HAP-1 (cell line): ENCODE results near the gene POLR2B.
"Not testable (repeated sequence)": the region's sequence is repeated elsewhere in the genome, so short reads cannot be mapped to it uniquely, and the experiment has no call there.

Experiments
- DNase-seq, 2 experiments: peaks; one replicate each; pipeline ENCODE4 v3.0.0-alpha.2; 2016 to 2020; ENCODE audit warnings: low spot score in 2 of 2
- H3K27me3 ChIP-seq: fragments of 250-450 bp; sonication (Bioruptor Pico); 2 replicates; pipeline ENCODE4 v1.5.1; 2020; ENCODE audit warnings: low read depth, mild to moderate bottlenecking, moderate library complexity
- H3K36me3 ChIP-seq: fragments of 250-450 bp; sonication (Bioruptor Pico); replicated peaks from 2 replicates; pipeline ENCODE4 v1.5.1; 2020; ENCODE audit warnings: mild to moderate bottlenecking
- H3K4me1 ChIP-seq: fragments of 250-450 bp; sonication (Bioruptor Pico); 2 replicates; pipeline ENCODE4 v1.5.1; 2020; ENCODE audit warnings: mild to moderate bottlenecking
- H3K4me3 ChIP-seq: fragments of 250-450 bp; sonication (Bioruptor Pico); 2 replicates; pipeline ENCODE4 v1.5.1; 2020; ENCODE audit warnings: mild to moderate bottlenecking, moderate library complexity
- H3K9me3 ChIP-seq: fragments of 250-450 bp; sonication (Bioruptor Pico); 2 replicates; pipeline ENCODE4 v1.5.1; 2020; ENCODE audit warnings: mild to moderate bottlenecking, moderate library complexity
- in situ Hi-C: fragments of 300-500 bp; cut with MboI; formaldehyde crosslinking; loops from 3 replicates; pipeline ENCODE4 v1.14.3; 2020; ENCODE audit warnings: low sequenced_read_pairs, inconsistent platforms, mixed read lengths

POLR2B gene

DNA sequence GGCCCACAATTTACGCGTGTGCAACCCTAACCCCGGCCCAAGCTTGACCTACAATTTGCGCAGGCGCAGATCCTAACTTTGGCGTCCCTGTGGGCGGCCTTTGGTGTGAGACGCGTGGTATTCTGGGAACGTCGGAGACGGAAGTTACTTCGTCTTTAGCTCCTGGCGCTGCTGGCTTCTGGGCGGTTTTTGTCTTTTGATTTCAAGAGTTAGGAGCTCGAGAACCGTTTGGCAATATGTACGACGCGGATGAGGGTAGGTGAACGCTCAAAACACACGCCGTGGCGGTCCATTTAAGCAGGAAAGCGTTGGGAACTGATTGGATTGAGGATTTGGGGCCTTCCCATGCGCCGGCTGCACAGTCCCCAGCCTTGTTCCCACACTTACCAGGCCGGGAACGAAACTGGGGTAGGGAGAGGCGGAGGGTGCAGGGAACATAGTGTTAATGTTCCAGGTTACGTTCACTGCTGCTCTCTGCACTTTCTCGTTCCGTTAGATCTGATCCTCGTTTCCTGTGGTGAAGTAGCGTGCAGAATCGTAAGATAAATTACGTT lies at the start of gene POLR2B:
Gene POLR2B, plus strand, starts transcription at position 147 of the 554 bp plus-strand sequence. Its CDS starts 90 bp downstream, at position 237.
- Histone ChIP-seq H3K27me3 (no peaks in the 10 kb centered on the region), H3K9me3 (no peaks in the 10 kb centered on the region), H3K36me3 (peaks cover 10% of the 10 kb centered on the region), H3K4me1 (peaks cover 8% of the 10 kb centered on the region), H3K4me3 (peak within 1 kb of the TSS; percentile 96)
- in situ Hi-C loops, result no loop called here
- peak; percentile 93 to 97 for DNase-seq

DNA sequence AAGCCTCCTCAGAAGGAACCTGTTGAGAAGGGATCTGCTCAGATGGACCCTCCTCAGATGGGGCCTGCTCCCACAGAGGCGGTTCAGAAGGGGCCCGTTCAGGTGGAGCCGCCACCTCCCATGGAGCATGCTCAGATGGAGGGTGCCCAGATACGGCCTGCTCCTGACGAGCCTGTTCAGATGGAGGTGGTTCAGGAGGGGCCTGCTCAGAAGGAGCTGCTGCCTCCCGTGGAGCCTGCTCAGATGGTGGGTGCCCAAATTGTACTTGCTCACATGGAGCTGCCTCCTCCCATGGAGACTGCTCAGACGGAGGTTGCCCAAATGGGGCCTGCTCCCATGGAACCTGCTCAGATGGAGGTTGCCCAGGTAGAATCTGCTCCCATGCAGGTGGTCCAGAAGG lies 48.1 kb upstream of the POLR2B start:
- H3K4me1 ChIP-seq, result no peaks in the 10 kb centered on the region
- H3K9me3 ChIP-seq, result no peaks in the 10 kb centered on the region
- peaks cover 19% of the 10 kb centered on the region for H3K36me3 ChIP-seq
- no peak for DNase-seq
- in situ Hi-C loops, result no loop called here
- H3K27me3 ChIP-seq, result no peaks in the 10 kb centered on the region
- no peak overlapping the region for H3K4me3 ChIP-seq

DNA sequence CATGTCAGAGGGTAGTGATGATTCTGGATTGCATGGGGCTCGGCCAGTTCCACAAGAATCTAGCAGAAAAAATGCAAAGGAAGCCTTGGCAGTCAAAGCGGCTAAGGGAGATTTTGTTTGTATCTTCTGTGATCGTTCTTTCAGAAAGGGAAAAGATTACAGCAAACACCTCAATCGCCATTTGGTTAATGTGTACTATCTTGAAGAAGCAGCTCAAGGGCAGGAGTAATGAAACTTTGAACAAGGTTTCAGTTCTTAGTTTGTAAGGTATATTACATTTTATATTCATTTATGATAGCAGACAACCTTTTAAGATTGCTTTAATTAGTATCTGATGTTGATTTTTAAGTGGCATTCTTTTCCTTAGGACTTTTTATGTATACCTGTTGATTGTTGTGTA lies 46.8 kb upstream of the POLR2B start:
- Histone ChIP-seq H3K27me3 (no peaks in the 10 kb centered on the region), H3K4me3 (no peak overlapping the region), H3K9me3 (no peaks in the 10 kb centered on the region), H3K36me3 (peaks cover 19% of the 10 kb centered on the region), H3K4me1 (no peaks in the 10 kb centered on the region)
- in situ Hi-C loops, result no loop called here
- DNase-seq, result no peak

DNA sequence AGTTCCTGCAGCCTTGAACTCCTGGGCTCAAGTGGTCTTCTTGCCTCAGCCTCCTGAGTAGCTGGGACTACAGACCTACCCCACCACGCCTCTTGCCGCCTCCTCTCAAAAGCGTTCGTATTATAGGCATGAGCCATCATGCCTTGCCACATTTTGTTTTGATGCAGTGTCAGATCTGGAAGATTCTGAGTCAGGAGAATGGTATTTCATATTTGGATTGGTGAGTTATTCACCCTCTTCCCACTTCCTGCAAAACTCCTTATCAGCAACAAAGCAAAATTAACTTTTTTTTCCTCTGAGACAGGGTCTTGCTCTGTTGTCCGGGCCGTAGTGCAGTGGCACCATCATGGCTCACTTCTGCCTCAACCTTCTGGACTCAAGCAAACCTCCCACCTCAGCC lies 41.4 kb upstream of the POLR2B start:
- Histone ChIP-seq H3K9me3 (no peaks in the 10 kb centered on the region), H3K27me3 (no peaks in the 10 kb centered on the region), H3K4me3 (no peak overlapping the region), H3K36me3 (peaks cover 3% of the 10 kb centered on the region), H3K4me1 (no peaks in the 10 kb centered on the region)
- DNase-seq, result no peak
- in situ Hi-C loops, result no loop called here

DNA sequence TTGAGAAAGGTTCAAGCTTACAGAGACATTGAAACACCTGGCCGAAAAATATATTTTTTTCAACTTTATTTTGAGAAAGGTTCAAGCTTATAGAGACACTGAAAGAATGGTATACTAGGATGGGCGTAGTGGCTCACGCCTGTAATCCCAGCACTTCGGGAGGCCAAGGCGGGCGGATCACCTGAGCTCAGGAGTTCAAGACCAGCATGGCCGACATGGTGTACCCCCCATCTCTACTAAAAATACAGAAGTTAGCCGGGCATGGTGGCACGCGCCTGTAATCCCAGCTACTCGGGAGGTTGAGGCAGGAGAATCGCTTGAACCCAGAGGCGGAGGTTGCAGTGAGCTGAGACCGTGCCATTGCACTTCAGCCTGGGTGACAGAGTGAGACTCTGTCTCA lies 38.9 kb upstream of the POLR2B start:
- in situ Hi-C loops, H3K27me3 ChIP-seq, H3K4me3 ChIP-seq, DNase-seq, H3K4me1 ChIP-seq, H3K36me3 ChIP-seq, H3K9me3 ChIP-seq: not testable (repeated sequence)

DNA sequence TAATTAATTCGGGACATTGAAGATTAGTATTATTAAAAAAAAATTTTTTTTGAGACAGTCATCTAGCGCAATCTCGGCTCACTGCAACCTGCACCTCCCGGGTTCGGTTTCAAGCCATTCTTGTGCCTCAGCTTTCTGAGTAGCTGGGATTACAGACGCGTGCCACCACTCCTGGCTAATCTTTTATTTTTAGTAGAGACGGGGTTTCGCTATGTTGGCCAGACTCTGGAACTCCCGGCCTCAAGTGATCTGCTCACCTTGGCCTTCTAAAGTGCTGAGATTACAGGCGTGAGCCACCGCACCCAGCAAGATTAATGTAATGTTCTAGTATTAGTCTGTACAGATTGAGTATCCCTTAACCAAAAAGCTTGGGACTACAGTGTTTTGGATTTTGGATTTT lies 38.3 kb upstream of the POLR2B start:
- no peak for DNase-seq
- Histone ChIP-seq H3K4me3 (no peak overlapping the region), H3K36me3 (peaks cover 3% of the 10 kb centered on the region), H3K9me3 (no peaks in the 10 kb centered on the region), H3K4me1 (no peaks in the 10 kb centered on the region), H3K27me3 (no peaks in the 10 kb centered on the region)
- in situ Hi-C loops, result no loop called here

DNA sequence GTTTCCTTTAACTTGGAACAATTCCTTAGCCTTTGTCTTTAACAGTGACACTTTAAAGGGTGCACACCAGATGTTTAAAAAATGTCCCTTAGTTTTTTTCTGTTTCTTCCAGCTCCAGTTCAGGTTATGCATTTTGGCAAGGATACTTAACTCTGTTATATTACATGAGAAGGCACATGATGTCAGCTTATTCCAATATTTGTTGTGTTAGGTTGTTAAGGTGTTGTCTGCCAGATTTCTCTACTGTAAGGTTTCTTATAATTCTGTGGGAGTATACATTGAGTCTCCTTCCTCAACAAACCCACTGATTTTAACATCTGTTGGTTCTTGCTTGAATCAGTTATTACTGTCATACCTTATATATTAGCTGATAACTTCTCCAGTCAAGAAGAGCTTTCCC lies 37.7 kb upstream of the POLR2B start:
- no peaks in the 10 kb centered on the region for H3K9me3 ChIP-seq
- H3K4me1 ChIP-seq, result no peaks in the 10 kb centered on the region
- DNase-seq, result no peak
- peaks cover 3% of the 10 kb centered on the region; the same call in 1 of the 2 replicates for H3K36me3 ChIP-seq
- H3K27me3 ChIP-seq, result no peaks in the 10 kb centered on the region
- in situ Hi-C loops, result no loop called here
- H3K4me3 ChIP-seq, result no peak overlapping the region

DNA sequence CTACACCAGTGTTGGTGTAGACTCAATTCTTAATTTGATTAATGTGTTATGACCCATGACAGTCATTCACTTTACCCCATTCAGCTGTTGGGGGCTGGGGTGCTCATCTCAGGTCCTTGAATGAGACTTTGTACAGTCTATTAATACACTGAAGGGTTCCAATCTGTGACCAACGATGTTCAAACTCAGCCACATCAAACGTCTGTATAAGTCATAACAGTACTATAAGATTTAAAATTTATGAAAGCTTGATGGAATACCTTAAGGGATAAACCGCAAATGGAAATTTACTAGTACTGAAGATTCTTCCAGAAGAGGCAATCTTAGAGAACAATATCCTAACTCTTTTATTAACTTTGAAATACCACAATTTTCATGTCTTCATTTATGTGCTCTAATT lies 37.3 kb upstream of the POLR2B start:
- Histone ChIP-seq H3K36me3 (peaks cover 3% of the 10 kb centered on the region; the same call in 1 of the 2 replicates), H3K4me3 (no peak overlapping the region)

DNA sequence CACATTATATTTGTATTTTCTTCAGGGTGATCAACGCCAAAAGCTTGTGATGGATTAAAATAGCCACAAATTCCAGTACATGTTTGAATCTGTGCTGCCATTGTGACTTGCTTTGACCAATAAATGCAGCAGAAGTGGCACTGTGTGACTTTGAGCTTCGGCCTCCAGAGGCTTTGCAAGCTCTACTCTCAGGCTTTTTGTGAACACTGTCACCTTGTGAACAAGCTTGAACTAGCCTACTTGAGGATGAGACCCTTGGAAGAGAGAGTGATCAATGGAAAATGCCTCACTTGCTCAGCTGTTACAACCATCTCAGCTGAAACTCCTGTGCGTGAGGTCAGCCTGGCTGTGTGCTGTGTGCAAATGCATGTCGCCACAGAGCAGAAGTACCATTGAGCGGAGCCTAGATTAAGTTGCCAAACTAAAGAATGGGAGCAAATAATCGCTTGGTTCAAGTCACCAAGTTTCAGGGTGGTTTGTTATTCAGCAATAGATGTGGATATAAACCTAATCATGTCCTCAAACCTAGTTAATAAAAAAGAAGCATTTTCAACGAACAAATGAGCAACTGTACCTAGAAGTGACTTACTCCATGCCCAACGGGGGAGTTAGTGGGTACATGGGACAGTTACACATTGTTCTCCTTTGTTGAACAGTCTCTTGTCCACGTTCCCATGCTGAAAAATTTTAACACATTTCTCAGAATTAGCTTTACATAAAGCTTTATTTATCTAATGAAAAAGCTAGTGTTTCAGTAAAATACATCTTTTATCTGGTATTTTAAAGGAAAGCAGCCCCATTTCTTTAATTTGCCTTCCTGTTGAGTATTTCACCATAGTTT lies 24.8 kb upstream of the POLR2B start:
- Histone ChIP-seq H3K4me1 (peaks cover 2% of the 10 kb centered on the region; the same call in 1 of the 2 replicates), H3K4me3 (no peak overlapping the region), H3K27me3 (no peaks in the 10 kb centered on the region), H3K9me3 (no peaks in the 10 kb centered on the region), H3K36me3 (no peaks in the 10 kb centered on the region)
- no peak for DNase-seq
- in situ Hi-C loops, result no loop called here

More for the DNA sequence above, 37.3 kb upstream of the POLR2B start:
- H3K9me3 ChIP-seq, result no peaks in the 10 kb centered on the region
- no peaks in the 10 kb centered on the region for H3K27me3 ChIP-seq
- no peaks in the 10 kb centered on the region for H3K4me1 ChIP-seq
- DNase-seq, result no peak
- in situ Hi-C loops, result no loop called here

DNA sequence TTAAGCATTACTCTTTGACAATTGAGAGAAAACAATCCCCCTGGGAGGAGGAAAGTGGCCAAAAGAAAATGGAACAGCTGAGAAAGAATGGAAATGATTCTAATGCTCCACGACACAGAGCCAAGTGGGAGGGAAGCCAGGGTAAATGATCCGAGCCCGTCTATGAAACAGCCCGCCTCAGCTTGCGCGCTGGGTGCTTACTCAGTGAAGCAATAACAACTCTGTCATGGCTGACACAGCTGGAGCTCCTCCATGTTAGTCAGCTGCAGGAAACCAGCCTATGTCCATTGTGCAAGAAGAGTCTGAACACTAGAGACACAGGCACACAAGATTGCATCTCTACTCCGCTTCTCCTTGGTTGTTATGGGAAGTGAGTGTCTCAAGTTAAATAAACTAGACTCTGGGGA lies 20.6 kb upstream of the POLR2B start:
- Histone ChIP-seq H3K27me3 (no peaks in the 10 kb centered on the region), H3K9me3 (no peaks in the 10 kb centered on the region), H3K4me3 (no peak overlapping the region), H3K36me3 (peaks cover 17% of the 10 kb centered on the region), H3K4me1 (peaks cover 2% of the 10 kb centered on the region; the same call in 1 of the 2 replicates)
- in situ Hi-C loops, result no loop called here
- no peak for DNase-seq

DNA sequence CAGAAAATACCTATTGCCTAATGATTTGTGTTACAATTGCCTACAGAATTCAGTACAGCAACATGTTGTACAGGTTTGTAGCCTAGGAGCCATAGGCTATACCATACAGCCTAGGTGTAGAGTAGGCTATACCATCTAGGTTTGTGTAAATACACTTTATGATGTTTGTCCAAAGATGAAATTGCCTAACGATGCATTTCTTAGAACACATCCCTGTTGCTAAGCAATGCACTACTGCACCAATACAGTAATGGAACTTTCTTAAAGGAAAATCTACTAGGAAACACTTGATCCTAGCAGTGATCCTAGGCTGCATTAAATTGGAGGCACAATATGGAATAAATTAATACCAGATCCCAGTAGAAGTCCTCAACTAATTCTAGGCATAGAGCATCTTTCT lies 19.6 kb upstream of the POLR2B start:
- Histone ChIP-seq H3K36me3 (peaks cover 23% of the 10 kb centered on the region), H3K4me3 (no peak overlapping the region), H3K27me3 (no peaks in the 10 kb centered on the region), H3K9me3 (no peaks in the 10 kb centered on the region), H3K4me1 (peaks cover 2% of the 10 kb centered on the region; the same call in 1 of the 2 replicates)
- DNase-seq, result no peak
- in situ Hi-C loops, result no loop called here

DNA sequence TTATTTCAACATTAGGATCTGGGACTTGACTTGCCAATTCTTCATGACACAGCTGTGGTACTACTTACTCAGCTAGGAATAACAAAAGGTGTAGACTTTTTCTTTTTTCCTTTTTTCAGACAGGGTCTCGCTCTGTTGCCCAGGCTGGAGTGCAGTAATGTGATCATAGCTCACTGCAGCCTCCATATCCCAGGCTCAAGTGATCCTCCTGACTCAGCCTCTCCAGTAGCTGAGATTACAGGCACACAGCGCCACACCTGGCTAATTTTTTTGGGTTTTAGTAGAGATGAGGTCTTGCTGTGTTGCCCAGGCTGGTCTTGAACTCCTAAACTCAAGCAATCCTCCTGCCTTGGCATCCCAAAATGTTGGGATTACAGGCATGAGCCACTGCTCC lies 17.6 kb upstream of the POLR2B start:
- no peaks in the 10 kb centered on the region for H3K27me3 ChIP-seq
- DNase-seq, result no peak
- in situ Hi-C loops, result no loop called here
- H3K9me3 ChIP-seq, result no peaks in the 10 kb centered on the region
- H3K4me3 ChIP-seq, result no peak overlapping the region
- peaks cover 32% of the 10 kb centered on the region for H3K36me3 ChIP-seq
- H3K4me1 ChIP-seq, result no peaks in the 10 kb centered on the region

DNA sequence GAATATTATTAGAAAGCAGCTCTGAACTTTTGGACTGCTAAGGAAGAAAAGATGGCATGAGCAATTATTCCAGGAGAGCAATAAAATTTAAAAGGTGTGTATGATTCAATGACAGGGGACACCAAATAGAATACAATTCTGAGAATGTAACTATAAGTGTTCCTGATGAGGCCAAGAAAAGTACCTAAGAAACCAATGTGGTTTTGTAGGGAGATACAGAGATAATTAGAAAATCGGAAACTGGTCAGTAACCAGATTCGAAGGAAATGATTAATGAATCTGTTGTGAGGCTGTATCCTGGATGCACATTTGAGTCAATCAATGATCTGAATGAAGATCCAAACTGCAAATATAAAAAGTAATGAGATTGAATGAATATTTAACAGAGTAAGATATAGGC lies 7.3 kb upstream of the POLR2B start:
- Histone ChIP-seq H3K9me3 (peaks cover 2% of the 10 kb centered on the region), H3K27me3 (no peaks in the 10 kb centered on the region), H3K4me3 (no peak overlapping the region), H3K4me1 (no peaks in the 10 kb centered on the region; the same call in 1 of the 2 replicates), H3K36me3 (peaks cover 76% of the 10 kb centered on the region)
- in situ Hi-C loops, result no loop called here
- DNase-seq, result no peak

DNA sequence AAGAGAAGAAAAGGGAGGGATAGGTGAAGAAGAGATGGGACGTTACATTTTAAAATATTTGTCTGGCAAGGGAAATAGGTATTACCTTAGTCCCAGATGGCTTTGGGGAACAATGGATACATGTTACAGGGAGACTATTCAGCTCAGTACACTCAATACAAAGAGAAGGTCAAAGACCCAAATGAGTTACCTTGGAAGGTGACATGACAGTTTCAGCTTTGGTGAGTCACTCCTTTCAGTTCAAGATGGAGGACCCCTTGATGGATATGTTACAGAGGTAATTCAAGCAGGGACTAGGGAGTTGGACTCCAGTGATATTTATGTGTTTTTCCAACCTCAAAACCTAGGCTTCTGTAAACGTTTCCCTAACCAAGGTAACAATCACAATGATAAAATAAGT lies 6.3 kb upstream of the POLR2B start:
- H3K36me3 ChIP-seq, result peaks cover 68% of the 10 kb centered on the region

More for the DNA sequence above, 6.3 kb upstream of the POLR2B start:
- Histone ChIP-seq H3K4me3 (no peak overlapping the region), H3K27me3 (no peaks in the 10 kb centered on the region), H3K4me1 (no peaks in the 10 kb centered on the region; the same call in 1 of the 2 replicates), H3K9me3 (peaks cover 2% of the 10 kb centered on the region)
- DNase-seq, result no peak
- in situ Hi-C loops, result no loop called here
